HG02623 (cell line): ENCODE results near the gene STAU1.
"Not testable (repeated sequence)": the region's sequence is repeated elsewhere in the genome, so short reads cannot be mapped to it uniquely, and the experiment has no call there.

Source experiments
- ATAC-seq: cut with Tn5 transposase; IDR thresholded peaks from one replicate; pipeline ENCODE4 v1.9.1; 2021; ENCODE audit warnings: moderate library complexity; ENCODE audit not compliant: unreplicated experiment

The STAU1 gene

DNA sequence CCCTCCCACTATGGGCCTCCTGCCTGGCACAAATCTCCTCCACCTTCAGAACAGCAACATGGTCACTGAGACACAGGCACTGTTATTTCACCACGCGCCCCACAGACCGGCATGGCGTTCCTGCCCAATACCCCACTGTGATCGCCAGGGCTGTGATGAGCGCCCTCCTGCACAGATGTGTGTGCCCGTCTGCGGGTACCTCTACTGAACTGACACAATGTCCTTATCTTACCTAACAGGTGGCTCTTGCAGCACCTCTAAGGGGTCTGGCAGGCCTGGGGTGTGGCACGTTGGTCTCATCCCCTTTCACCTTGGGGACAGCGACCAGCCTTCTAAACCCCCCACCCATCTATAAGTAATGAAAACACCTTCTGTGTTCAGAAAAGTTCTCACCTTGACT is 64.2 kb downstream of the STAU1 start:
- ATAC-seq = no peak

DNA sequence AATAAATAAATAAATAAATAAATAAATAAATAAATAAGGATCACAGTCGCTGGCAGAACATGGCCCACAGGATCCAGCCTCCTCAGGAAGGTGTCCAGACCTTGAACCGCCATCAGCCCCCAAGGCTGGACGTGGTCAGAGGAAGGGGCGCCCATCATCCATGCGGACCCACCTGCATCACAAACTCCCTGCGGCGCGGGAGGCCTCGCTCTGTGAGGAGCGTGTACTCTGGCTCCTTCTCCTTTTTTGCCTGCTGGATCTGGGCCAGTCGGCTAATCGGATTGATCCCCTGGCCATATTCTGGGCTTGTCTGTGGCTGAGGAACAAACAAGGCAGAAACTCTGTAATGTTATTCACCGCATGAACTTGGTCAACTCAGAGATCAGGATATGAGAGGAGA is 65.2 kb downstream of the STAU1 start:
- no peak for ATAC-seq

DNA sequence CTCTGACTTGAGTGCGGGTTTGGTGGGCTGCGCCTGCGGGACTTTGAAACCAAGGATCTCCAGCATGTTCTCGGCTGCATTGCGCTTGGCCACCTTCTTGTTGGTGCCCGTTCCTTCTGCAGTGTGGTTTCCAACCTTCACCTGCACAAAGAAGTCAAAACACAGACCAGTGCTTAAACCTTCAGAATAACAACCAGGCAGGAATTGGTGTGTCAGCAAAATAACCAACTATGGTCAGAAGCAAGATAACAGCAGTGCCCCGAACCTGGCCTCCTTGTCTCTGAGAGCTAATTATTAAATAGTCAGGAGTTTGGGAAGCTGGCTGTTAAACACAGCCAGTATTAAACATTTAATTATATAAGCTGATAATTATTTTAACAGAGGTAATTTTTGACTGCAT is 68.1 kb downstream of the STAU1 start:
- no peak for ATAC-seq

DNA sequence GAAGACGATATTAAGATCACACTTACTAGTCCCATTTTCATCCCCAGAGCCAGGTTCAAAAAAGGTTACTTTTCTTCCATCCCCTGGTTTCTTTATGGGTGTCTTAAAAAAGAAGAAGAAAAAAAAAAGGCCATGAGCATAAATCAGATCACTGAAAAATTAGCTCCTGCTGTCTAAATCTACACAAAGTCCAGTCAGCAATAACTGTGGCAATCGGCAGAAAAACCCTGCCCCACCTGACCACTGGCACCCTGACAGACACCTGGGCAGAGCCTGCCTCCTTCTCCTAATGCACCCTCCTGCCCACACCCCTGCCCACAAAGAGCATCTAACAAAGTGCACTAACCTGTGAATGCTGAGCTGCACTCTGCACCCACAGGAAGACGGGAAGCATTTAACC is 69.8 kb downstream of the STAU1 start:
- ATAC-seq = no peak

DNA sequence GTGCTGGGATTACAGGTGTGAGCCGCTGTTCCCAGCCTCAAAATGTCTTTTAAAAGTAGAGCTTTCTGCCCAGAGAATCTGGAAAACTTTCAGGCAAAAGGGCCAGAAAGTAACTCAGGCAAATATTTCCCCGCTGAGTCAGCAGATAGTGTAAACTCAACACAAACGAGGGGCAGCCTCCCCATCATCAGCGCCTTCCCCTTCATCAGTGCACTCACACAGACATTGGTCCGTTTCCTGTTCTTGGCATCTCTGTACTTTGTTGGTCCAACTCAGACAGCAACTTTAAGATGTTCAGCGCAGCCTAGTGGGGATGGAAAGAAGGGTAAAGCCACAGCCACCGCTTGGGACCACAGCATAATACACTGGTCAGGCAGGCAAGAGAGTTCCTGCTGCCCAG is 72.6 kb downstream of the STAU1 start:
- ATAC-seq = no peak

- ATAC-seq = no peak
Measured at GRCh38 chr20:49112596-49113274, 75.4 kb downstream of the STAU1 start.

DNA sequence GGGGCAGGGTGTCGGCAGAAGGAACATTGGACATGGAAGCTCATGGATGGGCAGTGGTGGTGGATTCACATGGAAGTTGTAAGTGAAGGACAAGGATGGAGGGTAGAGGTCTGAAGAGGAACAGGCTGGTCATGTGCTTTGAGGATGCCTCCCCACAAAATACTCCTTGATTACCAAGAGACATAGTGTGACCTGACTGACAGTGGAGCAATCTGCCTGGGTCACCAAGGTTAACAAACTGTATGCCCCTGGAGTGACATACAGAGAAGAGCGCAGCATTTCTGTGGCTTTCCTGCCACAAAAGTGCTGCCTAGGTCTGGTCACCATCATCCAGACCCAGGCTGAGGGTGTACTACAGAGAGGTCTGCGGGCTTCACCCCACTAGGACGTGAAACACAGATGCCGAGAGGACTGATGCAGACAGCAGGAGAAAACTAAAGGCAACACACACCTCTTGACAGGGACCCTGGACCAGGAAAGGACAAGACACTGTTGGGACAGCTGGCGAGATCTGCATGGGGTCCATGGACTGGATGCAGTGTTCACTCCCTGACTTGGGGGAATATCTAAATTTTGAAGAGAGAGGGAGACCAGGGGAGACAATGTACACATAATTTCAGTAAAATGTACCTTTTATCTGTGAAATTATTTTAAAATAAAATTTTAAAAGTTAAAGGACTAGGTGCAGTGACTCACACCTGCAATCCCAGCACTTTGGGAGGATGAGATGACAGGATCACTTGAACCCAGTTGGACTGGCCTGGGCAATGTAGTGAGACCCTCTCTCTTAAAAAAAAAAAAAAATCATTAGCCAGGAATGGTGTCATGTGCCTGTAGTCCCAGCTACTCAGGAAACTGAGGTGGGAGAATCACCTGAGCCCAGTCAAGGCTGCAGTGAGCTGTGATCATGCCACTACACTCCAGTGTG is 77.1 kb downstream of the STAU1 start:
- ATAC-seq = no peak

GRCh38 chr20:49106328-49106727 is 81.8 kb downstream of the STAU1 start:
- ATAC-seq = no peak

DNA sequence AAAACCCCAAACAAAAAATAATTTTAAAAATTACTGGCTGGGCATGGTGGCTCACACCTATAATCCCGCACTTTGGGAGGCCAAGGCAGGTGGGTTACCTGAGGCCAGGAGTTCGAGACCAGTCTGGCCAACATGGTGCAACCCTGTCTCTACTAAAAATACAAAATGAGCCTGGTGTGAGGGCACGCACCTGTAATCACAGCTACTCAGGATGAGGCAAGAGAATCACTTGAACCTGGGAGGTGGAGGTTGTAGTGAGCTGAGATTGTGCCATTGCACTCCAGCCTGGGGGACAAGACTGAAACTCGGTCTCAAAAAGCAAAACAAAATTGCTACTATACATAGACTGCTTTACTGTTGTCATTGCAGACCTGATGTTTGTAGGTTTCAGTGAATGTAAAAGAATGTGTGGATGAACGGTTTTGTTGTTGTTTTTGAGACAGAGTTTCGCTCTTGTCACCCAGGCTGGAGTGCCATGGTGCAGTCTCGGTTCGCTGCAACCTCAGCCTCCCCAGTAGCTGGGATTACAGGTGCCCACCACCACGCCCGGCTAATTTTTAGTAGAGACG is 83.1 kb downstream of the STAU1 start:
- ATAC-seq = not testable (repeated sequence)

GRCh38 chr20:49104365-49104648 is 83.8 kb downstream of the STAU1 start:
- ATAC-seq = no peak

GRCh38 chr20:49103647-49104364 is 84.3 kb downstream of the STAU1 start:
- no peak for ATAC-seq

DNA sequence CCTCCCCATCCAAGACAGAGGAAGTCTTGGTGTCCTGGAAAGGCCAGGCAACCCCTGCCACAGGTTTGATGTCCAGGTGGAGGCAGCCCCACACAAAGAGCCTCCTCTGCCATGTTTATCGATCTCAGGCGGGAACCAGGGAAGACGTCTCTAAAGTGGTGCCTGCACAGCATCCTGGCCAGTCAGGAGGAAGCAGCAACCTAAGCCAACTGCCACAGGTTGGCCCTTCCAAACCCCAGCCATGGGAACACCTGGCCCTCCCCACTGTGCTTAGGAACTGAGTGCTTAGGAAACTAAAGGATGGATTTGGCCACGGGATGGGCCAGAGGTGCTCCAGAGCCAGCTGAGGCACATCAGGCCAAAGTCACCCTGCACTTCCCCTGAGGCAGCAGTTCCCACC is 85.1 kb downstream of the STAU1 start:
- ATAC-seq = no peak

DNA sequence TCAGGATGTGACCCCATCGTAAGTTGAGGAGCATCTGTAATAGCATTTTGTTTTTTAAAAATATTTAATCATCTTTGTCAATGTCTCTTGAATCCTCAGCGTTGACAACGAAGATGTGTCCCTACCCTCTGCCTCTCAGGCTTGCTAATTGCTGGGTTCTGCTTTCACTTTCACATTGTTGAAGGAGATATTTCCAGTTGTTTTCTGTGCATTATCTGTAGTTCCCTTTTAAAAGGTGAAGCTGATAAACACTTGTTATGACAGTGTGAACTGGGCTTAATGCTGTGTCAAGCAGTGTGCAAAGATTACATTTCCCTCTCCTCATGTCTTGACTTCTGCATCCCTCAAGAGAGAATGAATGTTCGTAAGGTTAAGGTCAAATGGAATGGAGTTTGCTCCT is 87.2 kb downstream of the STAU1 start:
- no peak for ATAC-seq

GRCh38 chr20:49100292-49100691 is 87.8 kb downstream of the STAU1 start:
- ATAC-seq = not testable (repeated sequence)

GRCh38 chr20:49099011-49099410 is 89.1 kb downstream of the STAU1 start:
- no peak for ATAC-seq

GRCh38 chr20:49098136-49098535 is 90.0 kb downstream of the STAU1 start:
- ATAC-seq = no peak

DNA sequence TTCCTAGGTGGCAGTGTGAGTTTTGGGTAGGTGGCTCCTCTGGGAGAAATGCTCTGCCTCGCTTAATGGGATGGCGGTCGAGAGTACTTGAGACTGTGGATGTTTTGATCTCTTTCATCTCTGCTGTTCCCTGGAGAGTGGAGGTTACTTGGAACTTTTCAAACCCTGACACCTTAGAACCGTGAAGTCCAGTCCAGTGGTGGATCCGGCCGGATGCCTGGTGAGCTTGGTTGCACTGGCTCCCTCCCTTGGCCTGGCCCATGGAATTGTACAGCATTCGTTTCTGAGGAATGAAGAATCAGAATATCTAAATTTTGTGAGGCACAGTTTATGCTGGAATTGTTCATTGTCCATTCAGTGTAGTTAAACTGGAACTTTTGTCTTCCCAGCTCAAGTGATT is 91.0 kb downstream of the STAU1 start:
- no peak for ATAC-seq

GRCh38 chr20:49096203-49096730 is 91.9 kb downstream of the STAU1 start:
- ATAC-seq = no peak

GRCh38 chr20:49091762-49092161 is 96.4 kb downstream of the STAU1 start:
- no peak for ATAC-seq

DNA sequence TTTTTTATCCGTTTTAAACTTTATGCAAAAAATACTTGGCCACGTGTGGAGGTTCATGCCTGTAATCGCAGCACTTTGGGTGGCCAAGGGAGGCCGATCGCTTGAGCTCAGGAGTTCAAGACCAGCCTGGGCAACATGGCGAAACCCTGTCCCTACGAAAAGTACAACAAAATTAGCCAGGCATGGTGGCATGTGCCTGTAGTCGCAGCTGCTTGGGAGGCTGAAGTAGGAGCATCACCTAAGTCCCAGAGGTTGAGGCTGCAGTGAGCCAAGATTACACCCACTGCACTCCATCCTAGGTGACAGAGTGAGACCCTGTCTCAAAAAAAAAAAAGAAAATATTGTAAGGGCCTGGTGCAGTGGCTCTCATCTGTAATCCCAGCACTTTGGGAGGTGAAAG is 97.0 kb downstream of the STAU1 start:
- ATAC-seq = no peak

GRCh38 chr20:49082295-49082694 is 105.8 kb downstream of the STAU1 start:
- not testable (repeated sequence) for ATAC-seq
